Hepatocyte (in vitro differentiated cells): ENCODE results near the gene TMEM117.
"Not testable (repeated sequence)": the region's sequence is repeated elsewhere in the genome, so short reads cannot be mapped to it uniquely, and the experiment has no call there.

Experiments
- CTCF ChIP-seq: fragments of 200-600 bp; sonication (generic); IDR thresholded peaks from 2 replicates; pipeline ENCODE4 v1.5.1; 2016; ENCODE audit warnings: antibody characterized with exemption, mild to moderate bottlenecking; ENCODE audit not compliant: poor library complexity
- EZH2 ChIP-seq: fragments of 200-600 bp; sonication (generic); IDR thresholded peaks from 2 replicates; pipeline ENCODE4 v1.6.1; 2016; ENCODE audit warnings: antibody characterized with exemption, mild to moderate bottlenecking, borderline replicate concordance
- EZH2phosphoT487 ChIP-seq: fragments of 200-600 bp; sonication (generic); IDR thresholded peaks from one replicate; pipeline ENCODE4 v1.6.1; 2018; ENCODE audit warnings: antibody characterized with exemption, mild to moderate bottlenecking, low read depth, moderate library complexity; ENCODE audit not compliant: unreplicated experiment, severe bottlenecking

GRCh38 chr12:43869765-43870164 is 33.9 kb downstream of the TMEM117 start:
- not testable (repeated sequence) for TF ChIP-seq CTCF, EZH2, EZH2phosphoT487
